Measurements from ENCODE around the gene NFIL3. TPM values are rescaled to one million over a fixed set of nuclear protein-coding genes. Genes with fewer than 3 reads are reported as not detected.

The NFIL3 gene
- total and polyA plus RNA-seq, 2 of the 8 experiments (the other 6 are each of a cell fraction or from before 2014, with no cell fraction given), result 3.4 to 13.5 TPM

GRCh38 chr9:91391818-91392217 lies 31.8 kb downstream of the NFIL3 start (continued):
- no peak for TF ChIP-seq CHD7 (IDR thresholded peaks at IDR 0.05; ENCODE audit: insufficient replicate concordance, low read length)
- no peak for TF ChIP-seq EP300 (IDR thresholded peaks at IDR 0.05; ENCODE audit: borderline replicate concordance in 1 of 2, low read depth in 2 of 2, low read length in 2 of 2)
- TF ChIP-seq YY1 (IDR thresholded peaks at IDR 0.05; ENCODE audit: low read depth, low read length), result no peak

Measured in H1 (cell line).